Lower leg skin (tissue), 4 donors: ENCODE measurements around the gene ZNF474. TPM values are rescaled to one million over a fixed set of nuclear protein-coding genes. Genes with fewer than 3 reads are reported as not detected.

Experiments
- DNase-seq, 2 donors: peaks; one replicate each; pipeline ENCODE4 v3.0.0-alpha.2; 2019; ENCODE audit warnings: low spot score in 2 of 2
- H3K4me3 ChIP-seq: fragments of 200-600 bp; sonication (generic); 2 replicates; pipeline ENCODE4 v1.5.1; 2017; ENCODE audit warnings: mild to moderate bottlenecking, low read depth; ENCODE audit not compliant: poor library complexity, severe bottlenecking
- CTCF ChIP-seq, 3 donors: fragments of 450-650 bp; IDR thresholded peaks; one replicate each; pipeline ENCODE4 v1.5.1; 2016; ENCODE audit warnings: antibody characterized with exemption in 3 of 3, mild to moderate bottlenecking in 3 of 3, moderate library complexity in 2 of 3
- POLR2A ChIP-seq, 2 donors: fragments of 450-650 bp; IDR thresholded peaks; one replicate each; pipeline ENCODE4 v1.6.1; 2016 to 2017; ENCODE audit warnings: antibody characterized with exemption in 2 of 2, mild to moderate bottlenecking in 1 of 2, moderate library complexity in 1 of 2
- WGBS, 2 donors: methylation state at CpG; one replicate each; pipeline ENCODE4 v1.1.5; 2018; 5-methylcytosine and 5-hydroxymethylcytosine counted together
- intact Hi-C: fragments of 100-400 bp; cut with DNase I; formaldehyde crosslinking; loops from one replicate; pipeline ENCODE4 v1.15.0; 2023; ENCODE audit warnings: low total_unique reads
- total RNA-seq, 4 donors: library from RNA; depleted of rRNA; stranded (reverse); fragments of >200 nt; gene quantifications; one replicate each; pipeline ENCODE4 v1.1.0, GENCODE V29; 2016

The ZNF474 gene
- total RNA-seq, 4 donors from 2014 or later: 0.15 to 0.91 (median 0.68) TPM; not detected in 1

GRCh38 chr5:122175852-122176251 is 46.5 kb downstream of the ZNF474 start:
- H3K4me3 ChIP-seq: no peak overlapping the region
- intact Hi-C loops: no loop called here
- TF ChIP-seq POLR2A (IDR thresholded peaks at IDR 0.05) (no peak), CTCF (IDR thresholded peaks at IDR 0.05) (no peak)
- no peak for DNase-seq

- DNase-seq: no peak
- intact Hi-C loops: no loop called here
- WGBS, 2 donors: 85 to 91% methylated on average over 2 of the region's 2 CpGs
- TF ChIP-seq POLR2A (IDR thresholded peaks at IDR 0.05) (no peak), CTCF (IDR thresholded peaks at IDR 0.05) (no peak)
- H3K4me3 ChIP-seq: no peak overlapping the region
Measured at GRCh38 chr5:122177161-122177560, 47.8 kb downstream of the ZNF474 start.

DNA sequence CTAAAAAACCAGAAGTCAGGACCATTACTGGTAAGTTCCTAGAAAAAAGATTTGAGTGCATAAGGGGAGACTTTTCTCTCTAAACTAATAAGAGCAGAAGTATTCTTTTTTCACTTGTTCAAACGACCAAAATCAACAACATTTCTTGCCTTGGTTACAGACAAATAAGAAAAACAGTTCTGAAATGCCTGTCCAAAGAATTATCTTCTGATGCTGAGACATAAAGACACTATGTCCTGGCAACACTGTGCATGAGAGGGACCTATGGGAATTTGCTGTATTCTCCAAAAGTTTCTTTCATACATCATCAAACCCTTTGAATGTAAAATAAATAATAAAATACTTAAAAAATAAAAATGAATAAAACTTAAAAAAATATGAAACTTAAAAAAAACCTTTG is 50.4 kb downstream of the ZNF474 start:
- no peak overlapping the region for H3K4me3 ChIP-seq
- DNase-seq: no peak
- WGBS, 2 donors: 57 to 59% methylated on average over 1 of the region's 1 CpG
- intact Hi-C loops: no loop called here
- TF ChIP-seq POLR2A (IDR thresholded peaks at IDR 0.05) (no peak), CTCF (IDR thresholded peaks at IDR 0.05) (no peak)

DNA sequence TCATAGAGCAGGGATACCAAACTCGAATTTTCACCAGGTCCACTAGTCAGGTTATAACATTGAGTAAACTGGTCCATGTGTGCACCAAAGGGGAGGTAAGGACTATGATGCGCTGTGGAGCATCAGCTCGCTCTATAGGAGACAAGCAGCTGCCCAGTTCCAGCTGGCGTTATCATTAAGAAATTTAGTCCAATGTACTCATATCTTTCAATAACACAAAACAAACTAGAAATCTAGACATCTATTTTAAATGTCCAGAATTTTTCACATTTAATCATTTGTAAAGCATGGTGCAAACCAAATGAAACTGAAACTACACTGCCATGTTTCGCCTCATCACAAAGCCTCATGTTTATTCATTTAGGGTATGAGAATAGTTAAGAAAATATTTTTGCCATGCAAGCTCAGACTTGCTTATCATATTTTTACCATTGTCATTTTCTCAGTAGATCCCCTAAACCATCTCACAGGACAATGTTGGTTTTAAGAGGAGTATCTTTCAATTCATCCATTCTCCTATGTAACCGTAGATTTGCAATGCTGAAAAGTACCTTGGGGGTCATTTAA is 50.9 kb downstream of the ZNF474 start:
- H3K4me3 ChIP-seq: no peak overlapping the region
- 91 to 92% methylated on average over 6 of the region's 6 CpGs for WGBS, 2 donors
- no peak for TF ChIP-seq CTCF (IDR thresholded peaks at IDR 0.05)
- TF ChIP-seq POLR2A (IDR thresholded peaks at IDR 0.05): no peak
- intact Hi-C loops: no loop called here
- no peak for DNase-seq

DNA sequence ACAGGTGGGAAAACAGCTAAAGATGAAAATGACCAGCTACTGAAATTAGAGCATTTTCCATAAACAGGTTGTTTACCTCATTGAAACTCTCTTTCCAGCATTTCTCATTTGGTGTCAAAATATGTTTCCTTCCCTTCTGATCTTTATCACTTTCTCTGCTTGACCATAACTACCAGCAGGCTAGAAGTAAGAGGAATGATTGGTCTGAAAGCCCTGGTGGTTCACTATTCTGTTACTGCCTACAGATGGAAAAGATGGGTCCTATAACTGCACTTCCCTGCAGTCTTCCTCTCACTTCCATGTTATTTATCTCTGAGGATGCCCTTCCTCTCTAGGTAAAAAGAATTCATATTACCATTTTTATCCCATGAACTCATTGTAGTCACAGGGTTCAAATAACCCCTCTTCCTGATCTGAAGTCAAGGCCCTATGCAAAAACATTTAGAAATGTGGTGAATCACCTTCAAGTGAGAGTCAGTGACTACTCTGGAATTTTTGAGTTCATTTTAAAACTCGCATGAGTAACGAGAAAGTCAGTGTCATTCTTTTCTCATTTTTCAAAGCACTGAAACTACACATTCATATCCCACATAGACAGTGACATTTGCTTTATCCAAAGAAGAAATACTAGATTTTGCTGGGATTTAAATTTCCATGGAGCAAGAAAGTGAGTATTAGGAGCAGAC is 51.7 kb downstream of the ZNF474 start:
- DNase-seq: no peak
- intact Hi-C loops: no loop called here
- WGBS, 2 donors: 40 to 41% methylated on average over 2 of the region's 2 CpGs
- TF ChIP-seq POLR2A (IDR thresholded peaks at IDR 0.05) (no peak), CTCF (IDR thresholded peaks at IDR 0.05) (no peak)
- H3K4me3 ChIP-seq: no peak overlapping the region

GRCh38 chr5:122181863-122182262 is 52.5 kb downstream of the ZNF474 start:
- no peak for DNase-seq
- intact Hi-C loops: no loop called here
- WGBS, 2 donors: 26 to 35% methylated on average over 2 of the region's 2 CpGs
- TF ChIP-seq POLR2A (IDR thresholded peaks at IDR 0.05) (no peak), CTCF (IDR thresholded peaks at IDR 0.05) (no peak)
- no peak overlapping the region for H3K4me3 ChIP-seq
